ENCODE data around the gene PRAMEF15.
"Not testable (repeated sequence)": the region's sequence is repeated elsewhere in the genome, so short reads cannot be mapped to it uniquely, and the experiment has no call there.

The PRAMEF15 gene

DNA sequence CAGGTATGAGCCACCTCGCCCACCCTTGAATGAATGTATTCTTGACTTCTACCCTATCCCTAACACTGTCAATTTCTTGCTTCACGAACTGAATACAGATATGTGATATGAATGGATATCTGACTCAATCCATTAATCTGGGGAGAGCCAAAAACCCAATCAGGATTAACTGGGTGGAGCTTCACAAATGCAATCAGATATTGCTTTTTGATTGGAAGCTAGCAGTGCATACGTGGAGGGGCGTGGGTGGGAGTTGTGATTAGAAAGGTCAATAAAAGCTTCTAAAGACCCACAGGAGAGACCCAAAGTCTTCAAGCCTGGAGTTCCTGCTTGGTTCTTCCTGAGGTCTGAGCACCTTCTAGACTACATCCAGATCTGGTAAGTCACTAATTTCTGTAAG, at the start of gene PRAMEF15:
Gene PRAMEF15, plus strand, starts transcription at position 301 of the 400 bp plus-strand sequence. CDS start 2,827 bp downstream, outside the sequence.
- not testable (repeated sequence) for FAIRE-seq; DNase-seq (ENCODE audit: extremely low spot score, insufficient read length, low read depth)

- DNase-seq (ENCODE audit: extremely low spot score, insufficient read length, low read depth): not testable (repeated sequence)
- peak; percentile 78 for FAIRE-seq
These were observed 38.4 kb upstream of the PRAMEF15 start for GRCh38 chr1:13277016-13277415.

DNA sequence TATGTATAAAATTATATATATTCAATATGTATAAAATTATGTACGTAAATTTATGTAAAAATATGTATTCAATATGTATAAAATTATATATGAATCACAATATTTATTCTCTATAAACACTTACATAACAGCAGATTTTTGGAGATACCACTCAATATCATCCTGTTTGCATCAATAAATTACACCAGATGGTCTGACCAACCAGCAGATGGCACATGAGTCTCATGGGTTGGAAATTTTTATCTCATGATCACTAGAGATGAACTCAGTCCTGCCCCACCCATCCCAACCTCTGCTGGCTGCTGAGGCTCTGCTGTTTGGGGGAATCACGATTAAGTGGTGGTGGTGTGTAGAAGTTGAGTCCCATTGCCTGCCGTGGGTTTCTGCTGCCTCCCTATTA, 35.8 kb upstream of the PRAMEF15 start:
- FAIRE-seq: peak; percentile 9

DNA sequence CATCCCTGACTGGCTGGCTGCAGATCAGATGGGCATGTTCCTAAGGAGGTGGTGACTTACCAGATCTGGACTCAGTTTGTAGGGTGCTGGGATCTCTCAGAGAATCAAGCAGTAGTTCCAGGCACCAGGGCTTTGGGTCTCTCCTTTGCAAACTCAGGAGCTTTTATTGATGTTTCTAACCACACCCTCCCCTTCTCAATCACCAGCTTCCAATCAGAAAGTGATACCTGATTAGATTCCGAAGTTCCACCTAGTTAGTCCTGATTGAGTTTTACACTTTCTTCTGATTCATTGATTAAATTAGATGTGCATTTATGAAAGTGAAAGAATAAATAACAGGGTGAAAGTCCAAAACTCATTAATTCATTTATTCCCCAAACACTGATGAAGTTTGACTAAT, 30.3 kb upstream of the PRAMEF15 start, which contains the start of gene PRAMEF8:
Gene PRAMEF8, minus strand, starts transcription at position 101 of the 400 bp plus-strand sequence. CDS start 1,046 bp downstream, outside the sequence.
- FAIRE-seq; DNase-seq (ENCODE audit: extremely low spot score, insufficient read length, low read depth): not testable (repeated sequence)

More for the DNA sequence above, 35.8 kb upstream of the PRAMEF15 start:
- not testable (repeated sequence) for DNase-seq (ENCODE audit: extremely low spot score, insufficient read length, low read depth)

DNA sequence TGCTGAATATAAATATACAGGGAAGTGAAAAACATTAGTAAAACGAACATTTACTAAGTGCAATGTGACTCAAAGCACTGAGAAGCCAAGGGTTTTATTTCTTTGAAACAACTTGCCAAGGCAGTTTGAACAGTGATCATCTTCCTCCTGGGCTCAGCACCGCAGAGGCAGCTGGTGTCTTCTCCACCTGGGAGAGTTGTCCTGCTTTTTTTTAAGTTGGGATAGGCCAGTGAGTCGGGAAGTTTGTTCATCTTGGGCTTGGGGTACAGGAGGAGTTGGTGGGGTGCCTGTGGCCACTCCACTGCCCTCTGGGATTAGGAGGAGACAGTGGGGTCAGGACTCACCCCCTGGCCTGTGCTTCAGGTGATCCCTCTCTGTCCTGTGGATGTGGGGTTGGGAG, 26.4 kb upstream of the PRAMEF15 start:
- DNase-seq (ENCODE audit: extremely low spot score, insufficient read length, low read depth); FAIRE-seq: not testable (repeated sequence)

DNA sequence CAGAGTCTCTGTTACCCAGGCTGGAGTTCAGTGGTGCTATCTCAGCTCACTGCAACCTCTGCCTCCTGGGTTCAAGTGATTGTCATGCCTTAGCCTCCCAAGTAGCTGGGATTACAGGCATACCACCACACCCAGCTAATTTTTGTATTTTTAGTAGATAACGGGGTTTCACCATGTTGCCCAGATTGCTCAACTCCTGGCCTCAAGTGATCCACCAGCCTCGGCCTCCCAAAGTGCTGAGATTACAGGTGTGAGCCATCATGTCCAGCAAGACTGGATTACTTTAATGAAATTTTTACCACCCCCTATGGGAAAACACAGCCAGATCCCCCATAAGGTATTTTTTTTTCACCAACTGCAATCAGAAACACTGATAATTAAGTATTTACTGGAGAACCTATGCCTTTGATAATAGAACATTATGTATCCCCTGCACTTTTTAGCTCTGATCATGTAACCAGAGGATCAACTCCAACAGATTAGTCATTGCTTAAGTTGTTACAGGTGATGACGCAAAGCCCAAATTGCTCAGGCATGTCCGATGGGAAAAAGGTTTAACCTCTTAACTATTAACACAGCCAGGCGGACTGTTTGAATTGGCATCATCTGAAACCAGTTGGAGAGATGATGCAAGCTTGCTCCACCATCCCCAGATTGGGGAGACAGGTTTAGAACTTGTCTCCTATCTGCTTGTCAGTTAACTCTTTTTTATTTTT, 18.0 kb upstream of the PRAMEF15 start:
- FAIRE-seq; DNase-seq (ENCODE audit: extremely low spot score, insufficient read length, low read depth): not testable (repeated sequence)

DNA sequence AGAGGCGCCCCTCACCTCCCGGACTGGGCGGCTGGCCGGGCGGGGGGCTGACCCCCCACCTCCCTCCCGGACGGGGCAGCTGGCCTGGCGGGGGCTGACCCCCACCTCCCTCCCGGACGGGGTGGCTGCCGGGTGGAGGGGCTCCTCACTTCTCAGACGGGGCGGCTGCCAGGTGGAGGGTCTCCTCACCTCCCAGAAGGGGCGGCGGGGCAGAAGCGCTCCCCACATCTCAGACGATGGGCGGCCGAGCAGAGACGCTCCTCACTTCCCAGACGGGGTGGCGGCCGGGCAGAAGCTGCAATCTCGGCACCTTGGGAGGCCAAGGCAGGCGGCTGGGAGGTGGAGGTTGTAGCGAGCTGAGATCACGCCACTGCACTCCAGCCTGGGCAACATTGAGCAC, 16.7 kb upstream of the PRAMEF15 start:
- not testable (repeated sequence) for DNase-seq (ENCODE audit: extremely low spot score, insufficient read length, low read depth); FAIRE-seq

DNA sequence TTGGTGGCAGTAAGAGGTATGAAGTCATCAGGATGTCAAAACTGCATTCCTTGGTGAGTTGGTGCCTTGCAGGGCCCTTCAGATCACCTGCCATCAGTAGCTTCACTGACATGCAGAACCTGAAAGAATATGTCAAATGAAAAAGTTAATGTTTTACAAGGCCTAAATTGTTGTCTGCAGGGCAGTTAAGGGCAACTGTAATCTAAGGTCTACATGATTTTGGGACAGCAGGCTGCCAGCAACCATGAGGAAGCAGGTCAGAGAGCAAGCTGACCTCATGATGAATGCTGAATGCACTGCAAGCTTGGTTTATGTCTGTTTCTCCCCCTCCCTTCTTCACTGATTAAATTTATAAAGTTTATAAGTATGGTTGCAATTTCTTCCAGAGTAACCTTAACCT, 13.2 kb upstream of the PRAMEF15 start:
- not testable (repeated sequence) for FAIRE-seq; DNase-seq (ENCODE audit: extremely low spot score, insufficient read length, low read depth)

DNA sequence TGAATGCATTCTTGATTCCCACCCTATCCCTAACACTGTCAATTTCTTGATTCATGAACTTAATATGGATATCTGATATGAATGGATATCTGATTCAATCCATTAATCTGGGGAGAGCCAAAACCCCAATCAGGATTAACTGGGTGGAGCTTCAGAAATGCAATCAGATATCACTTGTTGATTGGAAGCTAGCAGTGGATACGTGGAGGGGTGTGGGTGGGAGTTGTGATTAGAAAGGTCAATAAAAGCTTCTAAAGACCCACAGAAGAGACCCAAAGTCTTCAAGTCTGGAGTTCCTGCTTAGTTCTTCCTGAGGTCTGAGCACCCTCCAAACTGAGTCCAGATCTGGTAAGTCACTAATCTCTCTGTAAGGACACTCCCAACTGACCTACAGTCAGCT, 12.1 kb upstream of the PRAMEF15 start, which contains the start of gene PRAMEF33:
Gene PRAMEF33, plus strand, starts transcription at position 301 of the 400 bp plus-strand sequence. CDS start 2,416 bp downstream, outside the sequence.
- not testable (repeated sequence) for DNase-seq (ENCODE audit: extremely low spot score, insufficient read length, low read depth); FAIRE-seq

- not testable (repeated sequence) for FAIRE-seq; DNase-seq (ENCODE audit: extremely low spot score, insufficient read length, low read depth)
These were observed 27.1 kb downstream of the PRAMEF15 start for GRCh38 chr1:13342496-13342895.

DNA sequence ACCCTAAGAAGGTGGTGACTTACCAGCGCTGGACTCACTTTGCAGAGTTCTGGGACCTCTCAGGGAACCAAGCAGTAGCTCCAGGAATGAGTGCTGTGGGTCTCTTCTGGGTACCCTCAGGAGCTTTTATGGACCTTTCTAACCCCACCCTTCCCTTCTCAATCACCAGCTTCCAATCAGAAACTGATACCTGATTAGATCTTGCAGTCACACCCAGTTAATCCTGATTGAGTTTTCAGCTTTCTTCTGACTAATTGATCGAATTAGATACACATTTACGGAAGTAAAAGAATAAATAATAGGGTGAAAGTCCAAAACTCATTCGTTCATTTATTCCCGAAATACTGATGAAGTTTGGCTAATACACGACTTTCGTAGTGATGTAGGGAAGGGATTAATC, 31.7 kb downstream of the PRAMEF15 start, which contains the start of gene PRAMEF14:
Gene PRAMEF14, minus strand, starts transcription at position 101 of the 400 bp plus-strand sequence. CDS start 1,820 bp downstream, outside the sequence.
- FAIRE-seq; DNase-seq (ENCODE audit: extremely low spot score, insufficient read length, low read depth): not testable (repeated sequence)

DNA sequence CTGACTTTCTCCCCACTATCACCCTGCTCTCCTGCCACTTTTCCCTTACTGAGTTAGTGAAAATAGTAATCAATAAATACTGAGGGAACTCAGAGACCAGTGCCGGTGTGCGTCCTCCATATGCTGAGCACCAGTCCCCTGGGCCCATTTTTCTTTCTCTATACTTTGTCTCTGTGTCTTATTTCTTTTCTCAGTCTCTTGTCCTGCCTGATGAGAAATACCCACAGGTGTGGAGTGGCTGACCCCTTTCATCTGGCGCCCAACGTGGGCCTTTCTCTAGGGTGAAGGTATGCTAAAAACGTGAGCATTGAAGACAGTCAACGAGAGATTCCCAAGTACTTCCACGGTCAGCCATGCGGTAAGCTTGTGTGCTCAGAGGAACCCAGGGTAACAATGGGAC, 38.1 kb downstream of the PRAMEF15 start:
- DNase-seq (ENCODE audit: extremely low spot score, insufficient read length, low read depth); FAIRE-seq: not testable (repeated sequence)

- FAIRE-seq; DNase-seq (ENCODE audit: extremely low spot score, insufficient read length, low read depth): not testable (repeated sequence)
These were observed 39.1 kb downstream of the PRAMEF15 start for GRCh38 chr1:13354475-13354874.

DNA sequence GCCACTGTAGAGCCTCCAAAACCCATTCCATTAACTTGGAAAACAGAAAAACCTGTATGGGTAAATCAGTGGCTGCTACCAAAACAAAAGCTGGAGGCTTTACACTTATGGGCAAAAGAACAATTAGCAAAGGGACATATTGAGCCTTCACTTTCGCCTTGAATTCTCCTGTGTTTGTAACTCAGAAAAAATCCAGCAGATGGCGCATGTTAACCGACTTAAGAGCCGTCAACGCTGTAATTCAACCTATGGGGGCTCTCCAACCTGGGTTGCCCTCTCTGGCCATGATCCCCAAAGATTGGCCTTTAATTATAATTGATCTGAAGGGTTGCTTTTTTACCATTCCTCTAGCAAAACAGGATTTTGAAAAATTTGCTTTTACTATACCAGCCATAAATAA, 41.4 kb downstream of the PRAMEF15 start:
- DNase-seq (ENCODE audit: extremely low spot score, insufficient read length, low read depth); FAIRE-seq: not testable (repeated sequence)

DNA sequence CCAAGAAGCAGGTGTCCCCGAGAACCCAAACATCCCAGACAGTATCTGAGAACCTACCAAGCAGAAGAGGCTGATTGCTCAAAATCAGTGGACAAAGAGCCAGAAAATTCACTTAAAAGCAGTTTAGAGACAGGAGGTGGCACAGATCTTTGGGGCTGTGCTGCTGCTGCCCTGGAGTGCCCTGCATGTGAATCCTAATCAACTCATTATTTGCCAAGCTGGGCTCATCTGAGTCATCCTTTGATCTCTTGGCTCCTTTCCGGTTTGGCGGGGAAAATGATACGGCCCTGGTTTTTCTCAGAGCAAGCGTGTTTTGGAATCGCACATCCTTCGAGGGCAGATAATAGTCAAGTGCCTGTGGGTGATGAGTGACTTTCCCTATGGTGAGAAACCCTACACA, 47.0 kb downstream of the PRAMEF15 start:
- DNase-seq (ENCODE audit: extremely low spot score, insufficient read length, low read depth); FAIRE-seq: not testable (repeated sequence)

- not testable (repeated sequence) for FAIRE-seq; DNase-seq (ENCODE audit: extremely low spot score, insufficient read length, low read depth)
These were observed 49.5 kb downstream of the PRAMEF15 start for GRCh38 chr1:13364928-13365327.

- not testable (repeated sequence) for DNase-seq (ENCODE audit: extremely low spot score, insufficient read length, low read depth); FAIRE-seq
These were observed 51.2 kb downstream of the PRAMEF15 start for GRCh38 chr1:13366536-13366935.

DNA sequence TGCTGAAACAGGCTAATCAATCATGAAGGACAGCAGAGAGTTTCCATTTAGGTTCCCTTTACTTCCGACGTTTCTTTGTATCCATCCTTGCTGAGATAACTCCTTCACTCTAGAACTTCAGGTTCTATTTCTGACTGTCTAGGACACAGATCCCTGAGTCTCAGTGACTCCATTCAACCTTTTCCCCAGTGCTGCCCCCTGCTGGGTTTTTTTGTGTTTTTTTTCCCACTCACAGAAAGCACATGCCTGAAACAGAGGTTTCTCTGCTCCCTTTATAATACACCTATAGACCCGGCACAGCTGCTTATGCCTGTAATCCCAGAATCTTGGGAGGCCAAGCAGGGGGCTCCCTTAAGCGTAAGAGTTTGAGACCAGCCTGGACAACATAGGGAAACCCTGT, 53.2 kb downstream of the PRAMEF15 start:
- FAIRE-seq; DNase-seq (ENCODE audit: extremely low spot score, insufficient read length, low read depth): not testable (repeated sequence)
